Activated T-cell treated with anti-CD3 and anti-CD28 coated beads, Interleukin-2, amount 50 U/mL, for 4 hours (primary cell): ENCODE data around the gene RFX2. TPM values are rescaled to one million over a fixed set of nuclear protein-coding genes. Genes with fewer than 3 reads are reported as not detected.
A peak's percentile ranks its signal among the peaks of the same experiment; 100 is the strongest.

Source experiments
- ATAC-seq, 2 donors: fragments of 200-7000 bp; cut with Tn5 transposase; one replicate each; pipeline ENCODE4 v1.10.0; 2021
- DNase-seq: peaks from one replicate; pipeline ENCODE4 v3.0.0-alpha.2; 2020
- H3K27me3 Mint-ChIP-seq: one replicate; pipeline ENCODE4 v1.8.0; 2021; ENCODE audit warnings: low read depth, mixed read lengths
- H3K36me3 Mint-ChIP-seq: one replicate; pipeline ENCODE4 v1.8.0; 2022; ENCODE audit warnings: mixed read lengths; ENCODE audit not compliant: insufficient read depth
- H3K4me1 Mint-ChIP-seq: one replicate; pipeline ENCODE4 v1.8.0; 2021; ENCODE audit warnings: low read depth, mixed read lengths
- H3K4me3 Mint-ChIP-seq: one replicate; pipeline ENCODE4 v1.8.0; 2021; ENCODE audit warnings: mild to moderate bottlenecking, moderate library complexity, mixed read lengths
- H3K9me3 Mint-ChIP-seq: one replicate; pipeline ENCODE4 v1.8.0; 2021; ENCODE audit warnings: mixed read lengths
- total RNA-seq, 3 donors: library from RNA; stranded (reverse); gene quantifications; one replicate each; pipeline ENCODE4 v1.2.1, GENCODE V29; 2021

RFX2 gene
- total RNA-seq = 1 to 10 TPM; 4.0 to 5.1 (median 4.0) TPM

DNA sequence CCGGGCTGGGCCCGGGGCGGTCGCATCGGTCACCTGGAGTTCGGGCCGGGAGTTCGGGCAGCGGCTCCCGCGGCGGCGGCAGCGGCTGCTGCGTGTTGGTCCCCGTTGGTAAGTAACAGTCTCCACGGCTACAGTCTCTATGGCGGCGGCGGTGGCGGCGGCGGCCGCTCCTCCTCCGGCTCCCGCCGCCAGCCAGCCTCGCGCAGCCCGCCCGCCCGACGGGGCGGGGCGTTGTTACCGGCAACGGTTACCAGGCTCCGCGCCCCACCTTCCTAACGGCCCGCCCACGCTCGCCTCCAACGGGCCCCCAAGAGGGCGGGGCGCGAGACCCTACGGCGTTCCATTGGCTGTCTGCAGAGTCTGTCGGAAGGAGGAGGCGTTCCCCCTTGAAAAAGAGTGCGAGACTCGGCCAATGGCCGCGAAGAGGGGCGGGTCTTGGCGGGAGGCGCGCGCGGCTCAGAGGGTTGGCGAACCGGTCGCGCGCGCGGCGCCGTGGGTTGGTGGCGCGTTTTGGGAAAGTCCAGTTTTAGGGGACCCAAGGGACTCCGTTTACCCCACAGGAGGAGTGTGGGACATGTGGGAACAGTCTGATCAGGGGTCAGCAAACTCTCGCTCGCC, at the start of gene RFX2:
Gene RFX2 (minus strand): TSS at position 141 of the 618 bp plus-strand sequence. CDS start 63,004 bp downstream, outside the sequence.
- Mint-ChIP-seq H3K4me3 (peak within 1 kb of the TSS; percentile 83), H3K36me3 (no peaks in the 10 kb centered on the region), H3K9me3 (no peaks in the 10 kb centered on the region), H3K27me3 (peaks cover 12% of the 10 kb centered on the region), H3K4me1 (peaks cover 24% of the 10 kb centered on the region)
- peak; percentile 95 to 96 for ATAC-seq
- DNase-seq = peak; percentile 99

- H3K36me3 Mint-ChIP-seq = peaks cover 1% of the 10 kb centered on the region
- no peaks in the 10 kb centered on the region for H3K27me3 Mint-ChIP-seq
- H3K4me1 Mint-ChIP-seq = peaks cover under 1% of the 10 kb centered on the region
- no peak overlapping the region for H3K4me3 Mint-ChIP-seq
- peaks cover 13% of the 10 kb centered on the region for H3K9me3 Mint-ChIP-seq
- ATAC-seq = no peak
- DNase-seq = no peak
Observed at GRCh38 chr19:6156033-6156432, 45.7 kb upstream of the RFX2 start.

GRCh38 chr19:6150289-6150688, 40.0 kb upstream of the RFX2 start:
- Mint-ChIP-seq H3K4me3 (no peak overlapping the region), H3K36me3 (peaks cover 1% of the 10 kb centered on the region), H3K4me1 (no peaks in the 10 kb centered on the region), H3K9me3 (peaks cover 5% of the 10 kb centered on the region), H3K27me3 (no peaks in the 10 kb centered on the region)
- ATAC-seq = no peak
- DNase-seq = no peak

- no peak for ATAC-seq
- no peaks in the 10 kb centered on the region for H3K4me1 Mint-ChIP-seq
- H3K27me3 Mint-ChIP-seq = no peaks in the 10 kb centered on the region
Observed at GRCh38 chr19:6141217-6141616, 30.9 kb upstream of the RFX2 start.

GRCh38 chr19:6138511-6138910, 28.2 kb upstream of the RFX2 start:
- DNase-seq = no peak
- Mint-ChIP-seq H3K9me3 (no peaks in the 10 kb centered on the region), H3K4me3 (no peak overlapping the region), H3K4me1 (no peaks in the 10 kb centered on the region), H3K27me3 (no peaks in the 10 kb centered on the region), H3K36me3 (no peaks in the 10 kb centered on the region)
- no peak for ATAC-seq

More at GRCh38 chr19:6141217-6141616, 30.9 kb upstream of the RFX2 start:
- Mint-ChIP-seq H3K9me3 (no peaks in the 10 kb centered on the region), H3K4me3 (no peak overlapping the region), H3K36me3 (no peaks in the 10 kb centered on the region)
- no peak for DNase-seq

GRCh38 chr19:6138066-6138465, 27.8 kb upstream of the RFX2 start:
- Mint-ChIP-seq H3K4me3 (no peak overlapping the region), H3K4me1 (no peaks in the 10 kb centered on the region), H3K9me3 (no peaks in the 10 kb centered on the region), H3K36me3 (no peaks in the 10 kb centered on the region), H3K27me3 (no peaks in the 10 kb centered on the region)
- no peak for DNase-seq
- ATAC-seq = no peak

DNA sequence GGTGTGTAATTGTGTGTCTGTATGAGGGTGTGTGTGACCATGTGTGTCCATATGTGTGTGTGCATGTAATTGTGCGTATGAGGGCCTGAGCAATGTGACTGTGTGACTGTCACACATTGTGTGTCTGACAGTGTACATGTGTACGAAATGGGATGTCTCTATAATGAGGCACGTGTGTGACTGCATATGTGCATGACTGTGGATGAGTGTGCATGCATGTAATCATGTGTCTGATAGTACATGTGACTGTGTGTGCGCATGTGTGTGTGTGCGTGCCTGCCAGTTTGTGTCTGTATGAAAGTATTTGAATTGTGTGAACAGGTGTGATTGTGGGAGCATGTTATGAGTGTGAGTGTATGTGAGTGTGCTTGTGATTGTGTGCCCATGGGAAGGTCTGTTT, 22.9 kb upstream of the RFX2 start:
- Mint-ChIP-seq H3K4me3 (no peak overlapping the region), H3K9me3 (no peaks in the 10 kb centered on the region), H3K36me3 (no peaks in the 10 kb centered on the region), H3K4me1 (no peaks in the 10 kb centered on the region), H3K27me3 (no peaks in the 10 kb centered on the region)
- DNase-seq (no peak), ATAC-seq (no peak)

- H3K4me1 Mint-ChIP-seq = no peaks in the 10 kb centered on the region
- ATAC-seq (no peak), DNase-seq (no peak)
- H3K27me3 Mint-ChIP-seq = no peaks in the 10 kb centered on the region
- no peak overlapping the region for H3K4me3 Mint-ChIP-seq
- H3K9me3 Mint-ChIP-seq = peaks cover 3% of the 10 kb centered on the region
- no peaks in the 10 kb centered on the region for H3K36me3 Mint-ChIP-seq
Observed at GRCh38 chr19:6132482-6132881, 22.2 kb upstream of the RFX2 start.

DNA sequence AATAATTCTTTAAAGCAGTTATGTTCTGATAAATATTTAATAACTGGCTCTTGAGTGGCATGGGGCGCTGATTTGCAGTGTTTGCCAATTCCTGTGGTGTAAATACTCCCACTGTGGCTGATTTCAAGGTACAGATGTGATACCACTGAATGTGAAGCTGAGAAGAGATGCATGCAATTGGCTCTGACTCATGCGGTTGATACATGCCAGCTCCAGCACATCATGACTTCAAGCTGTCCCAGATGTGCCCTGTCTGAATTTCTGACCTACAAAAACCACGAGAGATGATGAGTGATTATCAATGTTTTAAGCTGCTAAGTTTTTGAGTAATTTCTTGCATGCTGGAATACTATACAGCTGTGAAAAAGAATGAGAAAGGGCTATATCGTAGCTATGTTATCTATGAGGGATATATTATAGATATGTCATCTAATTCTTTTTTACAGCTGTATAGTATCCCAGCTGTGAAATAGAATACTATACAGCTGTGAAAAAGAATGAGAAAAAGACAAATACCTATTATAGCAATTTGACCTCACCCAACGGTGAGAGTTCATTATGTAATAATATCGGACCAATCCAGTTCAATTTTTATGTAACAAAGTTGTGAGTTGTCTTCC, 17.5 kb upstream of the RFX2 start:
- ATAC-seq = no peak
- Mint-ChIP-seq H3K9me3 (peaks cover 3% of the 10 kb centered on the region), H3K27me3 (peaks cover 1% of the 10 kb centered on the region), H3K4me1 (no peaks in the 10 kb centered on the region), H3K36me3 (no peaks in the 10 kb centered on the region), H3K4me3 (no peak overlapping the region)
- DNase-seq = no peak

DNA sequence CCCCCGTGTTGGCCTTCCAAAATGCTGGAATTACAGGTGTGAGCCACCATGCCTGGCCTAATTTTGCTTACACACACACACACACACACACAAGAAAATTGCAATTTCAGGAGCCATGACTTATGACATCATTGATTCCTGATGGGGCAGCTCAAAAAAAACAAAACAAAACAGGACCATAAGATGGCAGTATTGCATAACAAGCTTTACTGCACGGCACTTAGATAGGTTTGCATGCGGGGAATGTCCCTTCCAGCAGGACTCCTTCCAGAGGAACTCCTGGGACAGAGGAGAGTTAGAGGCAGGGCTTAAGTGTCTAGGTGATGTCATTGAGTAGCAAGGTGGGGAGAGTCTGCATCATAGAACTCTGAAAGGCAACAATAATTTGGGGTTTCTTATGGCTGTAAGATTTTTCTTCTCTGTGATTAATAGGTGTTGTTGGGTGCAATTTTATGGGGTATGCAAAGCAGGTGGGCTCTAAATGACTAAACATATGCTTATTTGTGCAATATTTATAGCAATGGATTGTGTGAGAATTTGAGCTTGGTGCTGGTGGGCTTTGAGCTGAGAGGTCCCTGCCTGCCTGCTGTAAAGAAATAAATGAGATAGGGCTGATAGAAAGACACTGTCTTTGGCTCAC, 16.2 kb upstream of the RFX2 start:
- DNase-seq = no peak
- Mint-ChIP-seq H3K4me3 (no peak overlapping the region), H3K36me3 (no peaks in the 10 kb centered on the region), H3K9me3 (peaks cover 3% of the 10 kb centered on the region), H3K4me1 (no peaks in the 10 kb centered on the region), H3K27me3 (peaks cover 1% of the 10 kb centered on the region)
- peak in 1 of 2 donors; percentile 14 for ATAC-seq

- peaks cover 1% of the 10 kb centered on the region for H3K27me3 Mint-ChIP-seq
- ATAC-seq (peak; percentile 87 to 88), DNase-seq (peak; percentile 55)
- H3K36me3 Mint-ChIP-seq = no peaks in the 10 kb centered on the region
- H3K4me3 Mint-ChIP-seq = no peak overlapping the region
- no peaks in the 10 kb centered on the region for H3K4me1 Mint-ChIP-seq
- H3K9me3 Mint-ChIP-seq = peaks cover 3% of the 10 kb centered on the region
Observed at GRCh38 chr19:6125571-6125989, 15.3 kb upstream of the RFX2 start.

GRCh38 chr19:6119031-6119430, 8.7 kb upstream of the RFX2 start:
- Mint-ChIP-seq H3K4me3 (no peak overlapping the region), H3K36me3 (no peaks in the 10 kb centered on the region)

GRCh38 chr19:6118043-6118442, 7.7 kb upstream of the RFX2 start:
- no peaks in the 10 kb centered on the region for H3K36me3 Mint-ChIP-seq
- H3K4me3 Mint-ChIP-seq = no peak overlapping the region
- peaks cover 15% of the 10 kb centered on the region for H3K9me3 Mint-ChIP-seq
- H3K27me3 Mint-ChIP-seq = peaks cover 4% of the 10 kb centered on the region
- DNase-seq = no peak
- no peaks in the 10 kb centered on the region for H3K4me1 Mint-ChIP-seq
- no peak for ATAC-seq

More at GRCh38 chr19:6119031-6119430, 8.7 kb upstream of the RFX2 start:
- H3K27me3 Mint-ChIP-seq = peaks cover 1% of the 10 kb centered on the region
- DNase-seq = no peak
- H3K4me1 Mint-ChIP-seq = no peaks in the 10 kb centered on the region
- H3K9me3 Mint-ChIP-seq = peaks cover 15% of the 10 kb centered on the region
- ATAC-seq = no peak

GRCh38 chr19:6117534-6117933, 7.2 kb upstream of the RFX2 start:
- Mint-ChIP-seq H3K9me3 (peaks cover 15% of the 10 kb centered on the region), H3K36me3 (no peaks in the 10 kb centered on the region), H3K27me3 (peaks cover 4% of the 10 kb centered on the region), H3K4me1 (no peaks in the 10 kb centered on the region), H3K4me3 (peak overlapping the region; percentile 38)
- DNase-seq (no peak), ATAC-seq (no peak)
